ENCODE results near the gene PCGF3.

GRCh38 chr4:708631-708933 lies 3.0 kb downstream of the PCGF3 start:
- no peak for TF ChIP-seq ZNF274 (IDR thresholded peaks at IDR 0.05; ENCODE audit: low read depth, low read length)
- TF ChIP-seq YY1 (IDR thresholded peaks at IDR 0.05; ENCODE audit: insufficient read depth, insufficient read length) = no peak
